CD8-positive, alpha-beta memory T cell (primary cell): ENCODE results near the gene NELFCD. TPM values are rescaled to one million over a fixed set of nuclear protein-coding genes. Genes with fewer than 3 reads are reported as not detected.

Experiments
- CTCF ChIA-PET: fragments of 350-600 bp; sonication (Branson Sonifier 250); formaldehyde crosslinking; loops from one replicate; lab custom pipeline; 2021; ENCODE audit warnings: antibody characterized with exemption; lab: Charles Lee
- POLR2A ChIA-PET: fragments of 350-600 bp; sonication (Branson Sonifier 250); formaldehyde crosslinking; loops from one replicate; lab custom pipeline; 2021; ENCODE audit warnings: antibody characterized with exemption; lab: Charles Lee
- DNase-seq, 5 donors: peaks; one replicate each; pipeline versions ENCODE4 v3.0.0 to v3.0.0-alpha.2; 2020 to 2022; ENCODE audit warnings: mixed read lengths in 1 of 5
- H3K27ac ChIP-seq: one replicate; pipeline ENCODE4 v1.7.0; 2013; ENCODE audit warnings: low read depth, mild to moderate bottlenecking, low read length, moderate library complexity
- H3K27me3 ChIP-seq: 2 replicates; pipeline ENCODE4 v1.7.0; 2013; ENCODE audit warnings: low read length, mild to moderate bottlenecking; ENCODE audit not compliant: insufficient read depth, poor library complexity, severe bottlenecking
- H3K36me3 ChIP-seq: 2 replicates; pipeline ENCODE4 v1.7.0; 2013; ENCODE audit warnings: mild to moderate bottlenecking, low read length, moderate library complexity; ENCODE audit not compliant: insufficient read depth
- H3K4me1 ChIP-seq: 2 replicates; pipeline ENCODE4 v1.7.0; 2013; ENCODE audit warnings: mild to moderate bottlenecking, low read length, moderate library complexity; ENCODE audit not compliant: insufficient read depth
- H3K4me3 ChIP-seq: 2 replicates; pipeline ENCODE4 v1.7.0; 2013; ENCODE audit warnings: mild to moderate bottlenecking, low read length
- H3K9me3 ChIP-seq: 2 replicates; pipeline ENCODE4 v1.7.0; 2013; ENCODE audit warnings: mild to moderate bottlenecking, low read length
- H3K27ac Mint-ChIP-seq, 8 donors: one replicate each; pipeline ENCODE4 v1.8.0; 2020 to 2021; ENCODE audit warnings: mixed read lengths in 8 of 8, mild to moderate bottlenecking in 6 of 8, inconsistent platforms in 3 of 8, moderate library complexity in 3 of 8
- H3K27me3 Mint-ChIP-seq, 2 donors: one replicate each; pipeline ENCODE4 v1.8.0; 2020 to 2021; ENCODE audit warnings: mixed read lengths in 2 of 2, mild to moderate bottlenecking in 1 of 2, moderate library complexity in 1 of 2
- H3K36me3 Mint-ChIP-seq, 3 donors: one replicate each; pipeline ENCODE4 v1.8.0; 2020 to 2021; ENCODE audit warnings: mixed read lengths in 3 of 3, inconsistent platforms in 1 of 3, mild to moderate bottlenecking in 1 of 3
- H3K4me1 Mint-ChIP-seq, 3 donors: one replicate each; pipeline ENCODE4 v1.8.0; 2020 to 2021; ENCODE audit warnings: mixed read lengths in 3 of 3, inconsistent platforms in 1 of 3, mild to moderate bottlenecking in 1 of 3
- H3K4me3 Mint-ChIP-seq, 7 donors: one replicate each; pipeline ENCODE4 v1.8.0; 2020 to 2021; ENCODE audit warnings: mixed read lengths in 7 of 7, mild to moderate bottlenecking in 6 of 7, moderate library complexity in 4 of 7, inconsistent platforms in 2 of 7
- H3K9me3 Mint-ChIP-seq, 5 donors: one replicate each; pipeline ENCODE4 v1.8.0; 2020 to 2022; ENCODE audit warnings: mixed read lengths in 5 of 5, mild to moderate bottlenecking in 3 of 5, moderate library complexity in 2 of 5, inconsistent platforms in 1 of 5
- polyA plus RNA-seq: library from polyadenylated mRNA; unstranded; fragments of 300-500 nt; fragmentation: Illumina TruSeq; gene quantifications from one replicate; pipeline ENCODE4 v1.2.3, GENCODE V29; 2021
- total RNA-seq, 2 experiments: library from RNA; stranded (reverse); gene quantifications; one replicate each; pipeline ENCODE4 v1.2.3, GENCODE V29; 2021

Gene NELFCD
- total and polyA plus RNA-seq, 3 experiments from 2014 or later: 78.1 to 108 (median 101) TPM

- no peak for DNase-seq
- H3K27ac Mint-ChIP-seq: peak overlapping the region in 1 of 8 donors; percentile 8
- H3K4me1 Mint-ChIP-seq: peaks cover 42 to 51% (median 46%) of the 10 kb centered on the region in 3 donors
- no peaks in the 10 kb centered on the region for H3K9me3 Mint-ChIP-seq
- H3K27me3 ChIP-seq: no peaks in the 10 kb centered on the region
- no peak overlapping the region for H3K27ac ChIP-seq
- no peak overlapping the region for H3K4me3 Mint-ChIP-seq
- H3K4me3 ChIP-seq: no peak overlapping the region
- POLR2A ChIA-PET: no interaction called here
- peaks cover 34% of the 10 kb centered on the region for H3K4me1 ChIP-seq
- no peaks in the 10 kb centered on the region for H3K36me3 ChIP-seq
- peaks cover 0 to 5% (median 2%) of the 10 kb centered on the region in 3 donors for H3K36me3 Mint-ChIP-seq
- no peaks in the 10 kb centered on the region for H3K9me3 ChIP-seq
- CTCF ChIA-PET: no interaction called here
- no peaks in the 10 kb centered on the region for H3K27me3 Mint-ChIP-seq
Observed at GRCh38 chr20:59014680-59015389, 33.8 kb downstream of the NELFCD start.

GRCh38 chr20:59015411-59015810 lies 34.4 kb downstream of the NELFCD start:
- Histone ChIP-seq H3K4me1 (peaks cover 34% of the 10 kb centered on the region), H3K27me3 (no peaks in the 10 kb centered on the region), H3K36me3 (no peaks in the 10 kb centered on the region), H3K9me3 (no peaks in the 10 kb centered on the region), H3K4me3 (no peak overlapping the region), H3K27ac (no peak overlapping the region)
- Mint-ChIP-seq H3K4me1 (peaks cover 42 to 51% (median 46%) of the 10 kb centered on the region in 3 donors), H3K4me3 (no peak overlapping the region), H3K36me3 (peaks cover 0 to 5% (median 2%) of the 10 kb centered on the region in 3 donors), H3K27me3 (no peaks in the 10 kb centered on the region), H3K27ac (no peak overlapping the region), H3K9me3 (no peaks in the 10 kb centered on the region)
- ChIA-PET CTCF (no interaction called here), POLR2A (no interaction called here)
- DNase-seq: no peak

GRCh38 chr20:59015812-59016711 lies 35.0 kb downstream of the NELFCD start:
- Mint-ChIP-seq H3K4me1 (peaks cover 42 to 51% (median 46%) of the 10 kb centered on the region in 3 donors), H3K27me3 (no peaks in the 10 kb centered on the region), H3K4me3 (no peak overlapping the region), H3K36me3 (peaks cover 0 to 5% (median 5%) of the 10 kb centered on the region in 3 donors), H3K9me3 (no peaks in the 10 kb centered on the region), H3K27ac (peak overlapping the region in 1 of 8 donors; percentile 68)
- CTCF ChIA-PET: no interaction called here
- peaks cover 30% of the 10 kb centered on the region for H3K4me1 ChIP-seq
- no peaks in the 10 kb centered on the region for H3K27me3 ChIP-seq
- H3K9me3 ChIP-seq: no peaks in the 10 kb centered on the region
- POLR2A ChIA-PET: no interaction called here
- no peak overlapping the region for H3K4me3 ChIP-seq
- no peaks in the 10 kb centered on the region for H3K36me3 ChIP-seq
- H3K27ac ChIP-seq: no peak overlapping the region
- DNase-seq: no peak

- ChIA-PET POLR2A (no interaction called here), CTCF (no interaction called here)
- Histone ChIP-seq H3K27ac (no peak overlapping the region), H3K9me3 (no peaks in the 10 kb centered on the region), H3K4me1 (peaks cover 28% of the 10 kb centered on the region), H3K36me3 (no peaks in the 10 kb centered on the region), H3K27me3 (no peaks in the 10 kb centered on the region), H3K4me3 (no peak overlapping the region)
- no peak for DNase-seq
- peak overlapping the region in 4 of 8 donors; percentile 17 to 61 (median 42) for H3K27ac Mint-ChIP-seq
- H3K4me1 Mint-ChIP-seq: peaks cover 38 to 44% (median 39%) of the 10 kb centered on the region in 3 donors
- H3K27me3 Mint-ChIP-seq: no peaks in the 10 kb centered on the region
- H3K9me3 Mint-ChIP-seq: no peaks in the 10 kb centered on the region
- H3K36me3 Mint-ChIP-seq: peaks cover 0 to 10% (median 5%) of the 10 kb centered on the region in 3 donors
- peak overlapping the region in 2 of 7 donors; percentile 8 to 17 for H3K4me3 Mint-ChIP-seq
Observed at GRCh38 chr20:59016795-59017492, 35.9 kb downstream of the NELFCD start.

GRCh38 chr20:59017493-59018231 lies 36.6 kb downstream of the NELFCD start:
- Histone ChIP-seq H3K36me3 (no peaks in the 10 kb centered on the region), H3K4me3 (no peak overlapping the region), H3K9me3 (no peaks in the 10 kb centered on the region), H3K27ac (no peak overlapping the region), H3K4me1 (peaks cover 28% of the 10 kb centered on the region), H3K27me3 (no peaks in the 10 kb centered on the region)
- no peak for DNase-seq
- Mint-ChIP-seq H3K27me3 (no peaks in the 10 kb centered on the region), H3K27ac (no peak overlapping the region), H3K36me3 (peaks cover 0 to 15% (median 7%) of the 10 kb centered on the region in 3 donors), H3K4me1 (peaks cover 36 to 38% (median 38%) of the 10 kb centered on the region in 3 donors), H3K4me3 (no peak overlapping the region), H3K9me3 (no peaks in the 10 kb centered on the region)
- ChIA-PET CTCF (interaction anchor here (1.5 kb wide), 1 partner anchor 8 kb away, joined by 3 read pairs; no protein-coding TSS in a partner anchor), POLR2A (no interaction called here)

- Mint-ChIP-seq H3K4me3 (no peak overlapping the region), H3K4me1 (peaks cover 27 to 29% (median 28%) of the 10 kb centered on the region in 3 donors), H3K36me3 (peaks cover 0 to 27% (median 10%) of the 10 kb centered on the region in 3 donors), H3K27me3 (no peaks in the 10 kb centered on the region), H3K27ac (peak overlapping the region in 1 of 8 donors; percentile 92), H3K9me3 (no peaks in the 10 kb centered on the region)
- no peak overlapping the region for H3K4me3 ChIP-seq
- no peaks in the 10 kb centered on the region for H3K36me3 ChIP-seq
- H3K4me1 ChIP-seq: peaks cover 24% of the 10 kb centered on the region
- no peak for DNase-seq
- H3K27ac ChIP-seq: no peak overlapping the region
- POLR2A ChIA-PET: no interaction called here
- CTCF ChIA-PET: interaction anchor here (1.5 kb wide), 1 partner anchor 9 kb away, joined by 3 read pairs; no protein-coding TSS in a partner anchor
- H3K27me3 ChIP-seq: no peaks in the 10 kb centered on the region
- no peaks in the 10 kb centered on the region for H3K9me3 ChIP-seq
Observed at GRCh38 chr20:59018817-59019216, 37.8 kb downstream of the NELFCD start.

- Histone ChIP-seq H3K27ac (peak within 1 kb of the TSS; percentile 16), H3K36me3 (peaks cover under 1% of the 10 kb centered on the region), H3K9me3 (no peaks in the 10 kb centered on the region), H3K4me1 (peaks cover 20% of the 10 kb centered on the region), H3K27me3 (no peaks in the 10 kb centered on the region), H3K4me3 (no peak within 1 kb of the TSS)
- H3K27me3 Mint-ChIP-seq: no peaks in the 10 kb centered on the region
- DNase-seq: no peak
- ChIA-PET CTCF (no interaction called here), POLR2A (no interaction called here)
- no peaks in the 10 kb centered on the region for H3K9me3 Mint-ChIP-seq
- H3K4me1 Mint-ChIP-seq: peaks cover 23 to 25% (median 24%) of the 10 kb centered on the region in 3 donors
- no peak within 1 kb of the TSS for H3K4me3 Mint-ChIP-seq
- H3K36me3 Mint-ChIP-seq: peaks cover 0 to 31% (median 10%) of the 10 kb centered on the region in 3 donors
- H3K27ac Mint-ChIP-seq: peak within 1 kb of the TSS in 2 of 8 donors; percentile 54 to 92
Observed at GRCh38 chr20:59019217-59019616, 38.2 kb downstream of the NELFCD start, which contains the start of gene TUBB1. Gene TUBB1, plus strand, starts transcription at chr20:59019429. Its CDS starts 94 bp downstream, at chr20:59019523.
